HCT116 (cell line): ENCODE measurements around the gene MLLT3. TPM values are rescaled to one million over a fixed set of nuclear protein-coding genes. Genes with fewer than 3 reads are reported as not detected.

ENCODE experiments used
- ATAC-seq: fragments of 200-7000 bp; cut with Tn5 transposase; 2 replicates; pipeline ENCODE4 v1.9.1; 2020; ENCODE audit warnings: mild to moderate bottlenecking, moderate library complexity
- BruUV-seq: library from RNA; stranded (reverse); fragments of 400-500 nt; replicated peaks from 2 replicates; lab custom pipeline; 2021; lab: Mats Ljungman, UMichigan
- CTCF ChIA-PET: fragments of 300-600 bp; sonication (Branson Sonifier 250); formaldehyde crosslinking; loops from one replicate; lab custom pipeline; 2021; ENCODE audit warnings: antibody characterized with exemption; lab: Charles Lee
- POLR2A ChIA-PET: fragments of 300-600, 350-600 bp; sonication (Branson Sonifier 250); formaldehyde crosslinking; loops from one replicate; lab custom pipeline; 2021; ENCODE audit warnings: antibody characterized with exemption; lab: Charles Lee
- RAD21 ChIA-PET, 2 experiments: fragments of 300-600 bp; sonication (Branson Sonifier 250); formaldehyde crosslinking; loops; one replicate each; lab custom pipeline; 2023; ENCODE audit warnings: low total read pairs in 2 of 2; ENCODE audit not compliant: uncharacterized antibody in 2 of 2, unreplicated experiment in 2 of 2, low non-redundant PET in 1 of 2; lab: Charles Lee
- DNase-seq: peaks from one replicate; pipeline ENCODE4 v3.0.0-alpha.2; 2010; ENCODE audit warnings: low read depth, low spot score
- H2AFZ ChIP-seq: fragments of 200-600 bp; shearing (Covaris generic), sonication (generic); 2 replicates; pipeline ENCODE4 v1.6.1; 2017; ENCODE audit warnings: low read depth, mixed run types, mixed read lengths, antibody characterized with exemption, low read length; ENCODE audit not compliant: poor library complexity, severe bottlenecking
- H3K27ac ChIP-seq: 2 replicates; pipeline ENCODE4 v1.5.1; 2012; ENCODE audit warnings: low read depth, low read length
- H3K27me3 ChIP-seq: fragments of 200-600 bp; sonication (generic); 2 replicates; pipeline ENCODE4 v1.6.1; 2016; ENCODE audit warnings: mixed run types, low read length, mixed read lengths; ENCODE audit not compliant: insufficient read depth
- H3K36me3 ChIP-seq, 2 experiments: fragments of 200-500 bp in 1 of 2; fragments of 200-600 bp in 1 of 2; sonication (Bioruptor generic) in 1 of 2; sonication (generic) in 1 of 2; 2 replicates each; pipeline versions ENCODE4 v1.5.1 to v1.6.1; 2014 to 2016; ENCODE audit warnings: low read length in 2 of 2, inconsistent platforms in 1 of 2, mixed read lengths in 1 of 2, mixed run types in 1 of 2; ENCODE audit not compliant: insufficient read depth in 2 of 2, control insufficient read depth in 1 of 2
- H3K4me1 ChIP-seq, 2 experiments: fragments of 200-600 bp in 1 of 2; sonication (generic) in 1 of 2; 2 replicates each; pipeline versions ENCODE4 v1.5.1 to v1.6.1; 2012 to 2017; ENCODE audit warnings: low read length in 2 of 2, inconsistent platforms in 1 of 2, mild to moderate bottlenecking in 1 of 2, mixed read lengths in 1 of 2, mixed run types in 1 of 2, moderate library complexity in 1 of 2; ENCODE audit not compliant: insufficient read depth in 2 of 2, control insufficient read depth in 1 of 2
- H3K4me2 ChIP-seq: fragments of 200-600 bp; sonication (generic); 2 replicates; pipeline ENCODE4 v1.6.1; 2017; ENCODE audit warnings: mixed run types, low read length, mixed read lengths
- H3K4me3 ChIP-seq, 2 experiments: fragments of 200-600 bp in 1 of 2; sonication (generic) in 1 of 2; replicated peaks in 1 of 2; 2 replicates each; pipeline ENCODE4 v1.5.1; 2011 to 2016; ENCODE audit warnings: low read length in 2 of 2, control low read depth in 1 of 2, low read depth in 1 of 2, mild to moderate bottlenecking in 1 of 2, mixed read lengths in 1 of 2, mixed run types in 1 of 2
- H3K79me2 ChIP-seq: fragments of 200-600 bp; sonication (generic); 2 replicates; pipeline ENCODE4 v1.6.1; 2017; ENCODE audit warnings: mild to moderate bottlenecking, mixed run types, low read length, moderate library complexity, mixed read lengths; ENCODE audit not compliant: insufficient read depth
- H3K9ac ChIP-seq: fragments of 200-600 bp; sonication (generic); 2 replicates; pipeline ENCODE4 v1.6.1; 2016; ENCODE audit warnings: low read length, mixed read lengths
- H3K9me2 ChIP-seq: fragments of 200-600 bp; sonication (generic), shearing (Covaris generic); 2 replicates; pipeline ENCODE4 v1.6.1; 2017; ENCODE audit warnings: mixed run types, mild to moderate bottlenecking, moderate library complexity; ENCODE audit not compliant: insufficient read depth
- H3K9me3 ChIP-seq, 2 experiments: fragments of 200-500 bp in 1 of 2; fragments of 200-600 bp in 1 of 2; sonication (Bioruptor generic) in 1 of 2; sonication (generic) in 1 of 2; 2 replicates each; pipeline ENCODE4 v1.6.1; 2014 to 2017; ENCODE audit warnings: low read length in 2 of 2, mixed read lengths in 2 of 2, inconsistent platforms in 1 of 2, low read depth in 1 of 2, mild to moderate bottlenecking in 1 of 2, mixed run types in 1 of 2, moderate library complexity in 1 of 2; ENCODE audit not compliant: control insufficient read depth in 1 of 2, insufficient read depth in 1 of 2
- H4K20me1 ChIP-seq: fragments of 200-600 bp; sonication (generic), shearing (Covaris generic); 2 replicates; pipeline ENCODE4 v1.6.1; 2017; ENCODE audit warnings: mixed run types, mild to moderate bottlenecking, moderate library complexity; ENCODE audit not compliant: insufficient read depth
- CBX3 ChIP-seq: IDR thresholded peaks from 2 replicates; pipeline ENCODE4 v1.6.1; 2012; ENCODE audit warnings: low read depth
- CEBPB ChIP-seq: IDR thresholded peaks from 2 replicates; pipeline ENCODE4 v1.6.1; 2012; ENCODE audit warnings: low read depth
- EZH2 ChIP-seq: fragments of 200-600 bp; sonication (generic); IDR thresholded peaks from 2 replicates; pipeline ENCODE4 v1.6.1; 2017; ENCODE audit warnings: antibody characterized with exemption, mixed run types
- FOSL1 ChIP-seq: IDR thresholded peaks from 2 replicates; pipeline ENCODE4 v1.6.1; 2012; ENCODE audit warnings: low read depth
- JUND ChIP-seq: IDR thresholded peaks from 2 replicates; pipeline ENCODE4 v1.6.1; 2012
- POLR2A ChIP-seq: IDR thresholded peaks from 2 replicates; pipeline ENCODE4 v1.7.0; 2011; ENCODE audit warnings: borderline replicate concordance; ENCODE audit not compliant: insufficient read depth, insufficient read length; ENCODE audit errors: extremely low read depth
- SIN3A ChIP-seq: IDR thresholded peaks from 2 replicates; pipeline ENCODE4 v1.6.1; 2012; ENCODE audit warnings: low read depth
- SP1 ChIP-seq: IDR thresholded peaks from 2 replicates; pipeline ENCODE4 v1.6.1; 2012; ENCODE audit warnings: low read depth
- SRF ChIP-seq: IDR thresholded peaks from 2 replicates; pipeline ENCODE4 v1.6.1; 2012; ENCODE audit warnings: low read depth
- TCF7L2 ChIP-seq: IDR thresholded peaks from 2 replicates; pipeline ENCODE4 v1.7.0; 2011; ENCODE audit warnings: borderline replicate concordance, inconsistent platforms; ENCODE audit not compliant: insufficient read depth, insufficient read length; ENCODE audit errors: extremely low read depth
- ZBTB33 ChIP-seq: IDR thresholded peaks from 2 replicates; pipeline ENCODE4 v1.6.1; 2011; ENCODE audit warnings: mild to moderate bottlenecking, low read length, moderate library complexity; ENCODE audit not compliant: insufficient replicate concordance; ENCODE audit errors: extremely low read depth
- ZNF274 ChIP-seq: fragments of 200-500 bp; sonication (Bioruptor generic); IDR thresholded peaks from 2 replicates; pipeline ENCODE4 v1.6.1; 2014; ENCODE audit warnings: mild to moderate bottlenecking, low read depth, low read length, inconsistent platforms
- intact Hi-C: fragments of 100-400 bp; cut with micrococcal nuclease; formaldehyde crosslinking; loops from 2 replicates; pipeline ENCODE4 v1.10.0; 2022
- total RNA-seq: library from RNA; stranded (reverse); gene quantifications from one replicate; pipeline ENCODE4 v1.2.1, GENCODE V29; 2021; ENCODE audit not compliant: unreplicated experiment

MLLT3 gene
- total RNA-seq, 1 experiment from 2014 or later, result 4.3 TPM

GRCh38 chr9:20353524-20353923 lies 268.8 kb downstream of the MLLT3 start:
- intact Hi-C loops, result no loop called here
- Histone ChIP-seq H3K27me3 (peaks cover 5% of the 10 kb centered on the region; the same call in 1 of the 2 replicates), H3K9ac (no peak overlapping the region), H4K20me1 (no peaks in the 10 kb centered on the region), H3K4me2 (no peak overlapping the region), H2AFZ (no peak overlapping the region), H3K79me2 (no peaks in the 10 kb centered on the region), H3K9me2 (no peaks in the 10 kb centered on the region), H3K9me3 (no peaks in the 10 kb centered on the region), H3K4me1 (no peaks in the 10 kb centered on the region), H3K27ac (no peak overlapping the region), H3K4me3 (no peak overlapping the region), H3K36me3 (no peaks in the 10 kb centered on the region)
- TF ChIP-seq ZNF274 (no peak), JUND (no peak), ZBTB33 (no peak), EZH2 (no peak), TCF7L2 (no peak), SRF (no peak), CBX3 (no peak), SIN3A (no peak), FOSL1 (no peak), SP1 (no peak), POLR2A (no peak), CEBPB (no peak)
- no peak for ATAC-seq
- no TSS peak for BruUV-seq
- DNase-seq, result no peak
- ChIA-PET CTCF (no interaction called here), RAD21 (no interaction called here), POLR2A (no interaction called here)
